Measurements from ENCODE around the gene PSMB1.
A peak's percentile ranks its signal among the peaks of the same experiment; 100 is the strongest.
"Not testable (repeated sequence)": the region's sequence is repeated elsewhere in the genome, so short reads cannot be mapped to it uniquely, and the experiment has no call there.

Gene PSMB1

DNA sequence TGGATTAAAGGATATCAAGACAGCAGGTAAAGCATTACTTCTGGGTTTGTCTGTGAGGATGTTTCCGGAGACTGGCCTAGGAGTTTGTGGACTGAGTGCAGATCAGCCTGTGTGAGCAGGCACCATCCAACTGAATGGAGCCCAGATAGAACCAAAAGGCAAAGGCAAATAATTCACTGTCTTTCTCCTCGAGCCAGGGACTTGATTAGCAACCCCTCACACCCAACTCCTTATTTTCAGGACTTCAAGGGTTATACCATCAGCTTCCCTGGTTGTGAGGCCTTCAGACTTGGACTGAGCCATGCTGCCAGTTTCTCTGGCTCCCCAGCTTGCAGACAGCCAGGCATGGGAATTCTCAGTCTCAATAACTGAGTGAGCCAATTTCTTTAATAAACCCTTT is 19.3 kb downstream of the PSMB1 start:
- no peak for DNase-seq

DNA sequence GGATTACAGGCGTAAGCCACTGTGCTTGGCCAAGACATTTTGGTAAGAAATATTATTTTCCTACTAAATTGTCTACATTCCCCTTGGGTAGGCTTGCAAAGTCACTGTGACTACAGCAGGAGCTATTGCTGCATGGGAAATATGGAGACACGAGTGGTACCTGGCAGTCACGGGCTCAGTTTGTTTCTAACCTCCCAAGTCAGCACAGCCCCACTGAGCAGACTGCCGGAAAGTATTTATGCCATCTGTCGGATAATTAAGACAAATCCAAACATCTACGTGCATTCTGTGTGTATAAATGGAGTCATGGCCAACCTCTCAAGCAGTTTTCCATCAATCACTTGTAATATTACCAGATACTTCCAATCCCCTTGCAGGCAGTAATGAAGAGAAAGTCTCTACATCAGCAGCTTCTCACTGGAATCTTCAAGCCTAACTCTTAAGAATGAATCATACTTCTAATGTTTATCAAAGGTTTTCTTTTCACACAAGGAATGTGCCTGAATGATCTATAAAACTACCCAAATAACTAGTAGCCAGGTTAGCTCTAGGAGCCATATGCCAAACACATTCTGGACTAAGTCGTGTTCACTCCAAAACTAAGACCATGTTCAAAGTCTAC is 20.1 kb downstream of the PSMB1 start:
- no peak for DNase-seq

GRCh38 chr6:170529839-170530469 is 23.2 kb downstream of the PSMB1 start:
- DNase-seq = peak; percentile 50

DNA sequence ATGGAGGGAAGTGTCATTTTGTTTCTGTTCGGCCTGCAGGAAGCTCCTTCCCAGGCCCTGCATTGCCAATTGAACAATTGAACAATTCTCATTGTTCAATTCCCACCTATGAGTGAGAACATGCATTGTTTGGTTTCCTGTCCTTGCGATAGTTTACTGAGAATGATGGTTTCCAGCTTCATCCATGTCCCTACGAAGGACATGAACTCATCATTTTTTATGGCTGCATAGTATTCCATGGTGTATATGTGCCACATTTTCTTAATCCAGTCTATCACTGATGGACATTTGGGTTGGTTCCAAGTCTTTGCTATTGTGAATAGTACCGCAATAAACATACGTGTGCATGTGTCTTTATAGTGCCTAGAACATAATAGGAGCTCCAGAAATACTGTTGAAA is 25.1 kb downstream of the PSMB1 start:
- DNase-seq = not testable (repeated sequence)

DNA sequence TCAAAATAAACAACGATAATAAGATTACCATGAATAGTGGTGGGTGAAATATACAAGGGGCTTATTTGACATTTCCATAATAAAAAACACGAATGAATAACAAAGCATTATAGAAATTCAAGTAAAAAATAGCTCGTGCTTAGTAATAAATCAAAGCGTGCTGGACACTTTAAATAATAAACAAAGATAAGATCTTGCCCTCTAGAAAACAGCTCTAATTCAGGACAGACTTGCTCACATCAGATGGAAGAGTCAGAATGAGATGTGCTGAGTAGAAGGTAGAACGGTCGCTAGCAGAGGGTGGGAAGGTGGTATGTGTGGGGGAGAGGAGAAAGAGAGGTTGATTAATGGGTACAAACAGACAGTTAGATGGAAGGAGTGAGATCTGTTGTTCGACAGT is 27.3 kb downstream of the PSMB1 start:
- DNase-seq = no peak

DNA sequence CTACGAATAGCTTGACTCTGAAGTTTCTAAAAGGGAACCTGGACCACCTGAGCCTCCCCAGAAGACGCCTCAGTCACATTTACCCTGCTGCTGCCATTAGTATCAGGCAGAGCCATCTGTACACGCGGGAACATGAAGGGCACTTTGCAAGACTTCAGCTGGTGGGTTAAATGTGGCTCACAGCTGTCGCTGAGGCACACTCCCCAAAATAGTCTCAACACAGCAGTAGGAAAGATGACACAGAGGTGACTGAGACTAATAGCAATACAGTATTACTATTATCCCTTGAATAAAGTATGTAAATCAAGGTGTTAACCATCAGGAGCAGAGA is 29.0 kb downstream of the PSMB1 start:
- DNase-seq = no peak

GRCh38 chr6:170523256-170524171 is 29.6 kb downstream of the PSMB1 start:
- no peak for DNase-seq

- DNase-seq = peak; percentile 22
Measured at GRCh38 chr6:170522565-170523183, 30.4 kb downstream of the PSMB1 start.

DNA sequence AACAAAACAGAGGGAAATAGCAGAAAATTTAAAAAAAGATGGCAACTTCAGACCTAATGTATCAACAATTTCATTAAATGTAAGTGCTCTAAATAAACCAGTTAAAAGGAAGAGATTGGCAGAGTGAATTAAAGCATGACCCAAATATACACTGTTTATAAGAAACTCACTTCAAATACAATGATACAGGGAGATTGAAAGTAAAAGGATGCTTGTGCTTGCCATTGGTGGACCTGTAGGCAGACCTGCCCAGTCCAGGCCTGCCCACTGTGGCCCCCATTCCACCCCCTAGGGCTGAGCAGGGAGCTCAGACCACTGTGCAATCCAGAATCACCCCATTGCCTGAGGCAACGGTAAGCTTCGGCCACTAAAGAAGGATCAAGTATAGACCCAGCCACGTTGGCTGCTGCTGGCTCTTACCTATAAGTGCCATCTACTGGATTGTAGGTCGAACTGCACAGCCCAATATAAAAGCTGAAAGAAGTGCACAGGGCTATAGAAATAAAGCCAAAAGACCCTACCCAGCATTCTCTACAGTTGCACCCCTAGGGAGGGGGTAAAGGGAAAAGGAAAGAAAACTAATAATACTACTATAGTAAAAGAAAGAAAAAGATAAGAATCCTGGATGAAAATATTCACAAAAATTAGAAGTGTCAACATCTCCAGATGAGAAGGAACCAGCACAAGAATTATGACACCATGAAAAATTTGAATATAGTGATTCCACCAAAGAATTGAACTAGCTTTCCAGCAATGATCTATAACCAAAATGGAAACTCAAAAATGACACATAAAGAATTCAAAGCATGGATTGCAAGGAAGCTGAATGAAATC is 36.1 kb downstream of the PSMB1 start:
- peak; percentile 74 for DNase-seq

DNA sequence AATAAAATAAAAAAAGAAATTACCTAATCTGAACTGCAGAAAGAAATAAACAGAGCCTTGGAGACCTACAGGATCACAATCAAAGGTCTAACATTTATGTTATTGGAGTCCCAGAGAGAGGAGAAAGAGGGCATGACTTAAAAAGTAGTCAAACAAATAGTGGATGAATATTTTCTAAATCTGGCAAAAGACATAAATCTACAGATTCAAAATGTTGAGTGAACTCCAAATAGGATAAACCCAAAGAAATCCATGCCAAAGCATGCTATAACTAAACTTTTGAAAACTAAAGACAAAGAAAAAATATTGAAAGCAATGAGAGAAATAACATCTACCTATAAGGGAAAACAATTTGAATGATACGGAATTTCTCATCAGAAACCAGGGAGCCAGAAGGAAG is 38.2 kb downstream of the PSMB1 start:
- DNase-seq = no peak

DNA sequence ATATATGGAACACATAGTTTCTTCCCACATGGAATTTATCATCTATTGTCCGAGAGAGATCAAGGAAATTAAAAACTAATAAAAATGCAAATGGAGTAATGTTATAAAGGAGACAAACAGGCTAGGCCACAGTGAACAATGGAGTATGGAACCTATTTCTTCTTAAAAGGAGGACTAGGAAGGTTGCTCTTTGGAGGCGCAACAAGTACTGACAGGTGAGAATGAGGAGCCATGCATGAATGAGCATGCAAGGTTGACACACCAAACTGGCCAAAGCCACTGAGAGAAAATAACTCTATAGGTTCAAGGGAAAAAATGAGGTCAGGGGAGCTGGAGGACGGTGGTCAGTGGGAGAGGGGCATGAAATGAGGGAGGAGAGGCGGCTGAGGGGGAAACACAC is 40.9 kb downstream of the PSMB1 start:
- DNase-seq = peak; percentile 32

DNA sequence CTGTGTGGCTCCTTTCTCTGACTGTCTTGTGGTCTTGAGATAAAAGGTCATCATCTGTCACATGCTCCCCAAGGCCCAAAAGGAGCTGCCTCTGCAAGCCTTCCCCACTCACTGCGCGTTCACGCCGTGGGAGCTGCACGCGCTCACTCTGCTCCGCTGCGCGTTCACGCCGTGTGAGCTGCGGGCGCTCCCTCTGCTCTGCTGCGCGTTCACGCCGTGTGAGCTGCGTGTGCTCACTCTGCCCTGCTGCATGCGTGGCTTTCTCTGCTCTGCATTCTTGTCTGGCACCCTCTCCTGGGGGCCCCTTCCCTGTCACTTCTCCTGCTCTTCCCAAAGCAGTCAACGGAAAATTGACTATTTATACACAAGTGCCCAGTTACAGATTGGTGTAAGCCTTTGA is 42.5 kb downstream of the PSMB1 start:
- DNase-seq = no peak

DNA sequence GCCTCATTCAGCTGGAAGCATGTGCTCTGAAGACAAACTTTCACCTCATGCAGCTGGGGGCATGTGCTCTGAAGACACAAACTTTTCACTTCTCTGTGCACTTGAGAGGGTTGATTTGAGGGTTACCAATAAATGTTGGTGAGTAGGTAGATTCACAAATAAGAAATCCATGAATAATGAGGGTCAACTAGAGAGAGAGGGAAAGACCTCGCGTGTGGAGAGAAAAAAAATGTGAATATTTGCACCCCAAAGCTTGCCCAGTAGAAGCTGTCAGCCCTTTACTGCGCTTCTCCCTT is 43.4 kb downstream of the PSMB1 start:
- no peak for DNase-seq

GRCh38 chr6:170508892-170509722 is 44.0 kb downstream of the PSMB1 start:
- DNase-seq = not testable (repeated sequence)

DNA sequence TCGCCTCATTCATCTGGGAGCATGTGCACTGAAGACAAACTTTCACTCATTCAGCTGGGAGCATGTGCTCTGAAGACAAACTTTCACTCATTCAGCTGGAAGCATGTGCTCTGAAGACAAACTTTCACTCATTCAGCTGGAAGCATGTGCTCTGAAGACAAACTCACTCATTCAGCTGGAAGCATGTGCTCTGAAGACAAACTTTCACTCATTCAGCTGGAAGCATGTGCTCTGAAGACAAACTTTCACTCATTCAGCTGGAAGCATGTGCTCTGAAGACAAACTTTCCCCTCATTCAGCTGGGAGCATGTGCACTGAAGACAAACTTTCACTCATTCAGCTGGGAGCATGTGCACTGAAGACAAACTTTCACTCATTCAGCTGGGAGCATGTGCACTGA is 44.8 kb downstream of the PSMB1 start:
- DNase-seq = not testable (repeated sequence)

DNA sequence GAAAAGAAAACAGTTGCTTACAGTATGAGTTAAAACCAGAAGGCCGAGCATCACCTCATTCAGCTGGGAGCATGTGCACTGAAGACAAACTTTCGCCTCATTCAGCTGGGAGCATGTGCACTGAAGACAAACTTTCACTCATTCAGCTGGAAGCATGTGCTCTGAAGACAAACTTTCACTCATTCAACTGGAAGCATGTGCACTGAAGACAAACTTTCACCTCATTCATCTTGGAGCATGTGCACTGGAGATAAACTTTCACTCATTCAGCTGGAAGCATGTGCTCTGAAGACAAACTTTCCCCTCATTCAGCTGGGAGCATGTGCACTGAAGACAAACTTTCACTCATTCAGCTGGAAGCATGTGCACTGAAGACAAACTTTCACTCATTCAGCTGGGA is 45.4 kb downstream of the PSMB1 start:
- not testable (repeated sequence) for DNase-seq

GRCh38 chr6:170506446-170506845 is 46.7 kb downstream of the PSMB1 start:
- DNase-seq = no peak

DNA sequence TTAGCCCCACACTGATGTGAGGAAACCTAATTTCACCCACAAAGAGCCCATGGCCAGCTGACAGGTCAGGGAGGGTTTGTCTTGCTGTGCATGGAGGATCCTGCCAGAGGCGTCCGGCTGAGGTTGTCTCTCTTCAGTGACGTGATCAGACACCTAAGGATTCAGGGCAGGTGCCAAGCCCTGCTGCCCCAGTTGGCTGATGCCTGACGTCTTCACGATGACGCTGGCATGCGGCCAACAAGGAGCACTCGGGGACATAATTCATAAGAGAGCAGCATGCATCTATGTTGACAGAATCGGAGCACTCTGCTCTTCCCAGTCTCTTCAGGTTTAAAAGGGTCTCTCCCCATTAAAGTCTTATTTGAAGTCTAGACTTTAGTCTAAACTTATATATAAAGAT is 47.8 kb downstream of the PSMB1 start:
- peak; percentile 82 for DNase-seq

DNA sequence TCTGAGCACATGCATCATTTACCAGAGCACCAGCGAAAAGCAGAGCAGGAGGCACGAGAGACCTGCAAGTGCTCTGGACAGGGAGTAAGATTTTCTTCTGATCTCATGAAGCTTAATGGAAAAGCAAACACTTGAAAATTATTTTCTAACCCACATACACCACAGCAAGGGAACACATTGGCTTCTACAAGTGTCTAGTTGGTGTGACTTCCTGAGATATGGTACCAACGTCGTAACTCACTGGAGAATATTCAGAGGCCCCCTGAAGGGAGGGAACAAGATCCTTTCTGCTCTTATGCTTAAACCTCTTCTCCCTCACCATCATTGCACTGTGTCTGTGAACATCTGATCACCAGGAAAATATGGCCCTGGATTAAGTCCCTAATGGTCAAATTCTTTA is 48.6 kb downstream of the PSMB1 start:
- no peak for DNase-seq

DNA sequence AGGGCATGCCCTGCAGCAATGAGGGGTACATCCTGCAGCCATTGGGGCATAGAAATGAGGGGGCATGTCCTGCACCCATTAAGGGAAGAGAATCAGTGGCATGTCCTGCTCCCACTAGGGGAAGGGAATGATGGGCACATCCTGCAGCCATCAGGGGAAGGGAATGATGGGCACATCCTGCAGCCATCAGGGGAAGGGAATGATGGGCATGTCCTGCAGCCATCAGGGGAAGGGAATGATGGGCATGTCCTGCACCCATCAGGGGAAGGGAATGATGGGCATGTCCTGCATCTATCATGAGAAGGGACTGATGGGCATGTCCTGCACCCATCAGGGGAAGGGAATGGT is 49.7 kb downstream of the PSMB1 start:
- DNase-seq = no peak

DNA sequence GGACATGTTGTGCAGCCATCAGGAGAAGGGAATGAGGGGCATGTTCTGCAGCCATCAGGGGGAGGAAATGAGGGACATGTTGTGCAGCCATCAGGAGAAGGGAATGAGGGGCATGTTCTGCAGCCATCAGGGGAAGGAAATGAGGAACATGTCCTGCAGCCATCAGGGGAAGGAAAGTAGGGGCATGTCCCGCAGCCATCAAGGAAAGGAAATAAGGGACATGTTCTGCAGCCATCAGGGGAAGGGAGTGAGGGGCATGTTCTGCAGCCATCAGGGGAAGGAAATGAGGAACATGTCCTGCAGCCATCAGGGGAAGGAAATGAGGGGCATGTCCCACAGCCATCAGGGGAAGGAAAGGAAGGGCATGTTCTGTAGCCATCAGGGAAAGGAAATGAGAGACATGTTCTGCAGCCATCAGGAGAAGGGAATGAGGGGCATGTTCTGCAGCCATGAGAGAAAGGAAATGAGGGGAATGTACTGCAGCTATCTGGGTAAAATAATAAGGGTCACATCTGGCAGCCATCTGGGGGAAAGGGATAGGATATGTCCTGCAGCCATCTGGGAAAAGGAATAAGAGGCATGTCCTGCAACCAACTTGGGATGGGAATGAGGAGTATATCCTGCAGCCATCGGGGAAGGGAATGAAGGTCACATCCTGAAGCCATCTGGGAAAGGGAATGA is 50.2 kb downstream of the PSMB1 start:
- DNase-seq = not testable (repeated sequence)
